Measurements from ENCODE around the gene TMC3.
"Not testable (repeated sequence)": the region's sequence is repeated elsewhere in the genome, so short reads cannot be mapped to it uniquely, and the experiment has no call there.

Gene TMC3

GRCh38 chr15:81384891-81385720, 11.1 kb upstream of the TMC3 start:
- DNase-seq: peak; percentile 7

- no peak for DNase-seq
These were observed 7.7 kb upstream of the TMC3 start for GRCh38 chr15:81381720-81382119.

- DNase-seq: no peak
These were observed 6.7 kb upstream of the TMC3 start for GRCh38 chr15:81380668-81381067.

- no peak for DNase-seq
These were observed 6.2 kb upstream of the TMC3 start for GRCh38 chr15:81380203-81380602.

- DNase-seq: no peak
These were observed 5.3 kb upstream of the TMC3 start for GRCh38 chr15:81379269-81379668.

- no peak for DNase-seq
These were observed 4.4 kb upstream of the TMC3 start for GRCh38 chr15:81378443-81378842.

GRCh38 chr15:81377871-81378270, 3.9 kb upstream of the TMC3 start:
- DNase-seq: no peak

GRCh38 chr15:81376231-81376630, 2.2 kb upstream of the TMC3 start:
- no peak for DNase-seq

- no peak for DNase-seq
These were observed 1.4 kb upstream of the TMC3 start for GRCh38 chr15:81375461-81375860.

GRCh38 chr15:81373176-81373575, 837 bp downstream of the TMC3 start:
- no peak for DNase-seq

GRCh38 chr15:81372575-81372974, 1.4 kb downstream of the TMC3 start:
- no peak for DNase-seq

- DNase-seq: no peak
These were observed 10.1 kb downstream of the TMC3 start for GRCh38 chr15:81363718-81364500.

GRCh38 chr15:81363276-81363675, 10.7 kb downstream of the TMC3 start:
- DNase-seq: no peak

GRCh38 chr15:81362790-81363189, 11.2 kb downstream of the TMC3 start:
- DNase-seq: no peak

GRCh38 chr15:81361891-81362290, 12.1 kb downstream of the TMC3 start:
- DNase-seq: no peak

- no peak for DNase-seq
These were observed 13.5 kb downstream of the TMC3 start for GRCh38 chr15:81360491-81360890.

- no peak for DNase-seq
These were observed 15.8 kb downstream of the TMC3 start for GRCh38 chr15:81358248-81358647.

GRCh38 chr15:81357180-81357686, 16.8 kb downstream of the TMC3 start:
- DNase-seq: no peak

GRCh38 chr15:81356252-81356651, 17.8 kb downstream of the TMC3 start:
- DNase-seq: no peak

- no peak for DNase-seq
These were observed 22.4 kb downstream of the TMC3 start for GRCh38 chr15:81351651-81352050.

- no peak for DNase-seq
These were observed 24.7 kb downstream of the TMC3 start for GRCh38 chr15:81349271-81349670.

- not testable (repeated sequence) for DNase-seq
These were observed 25.3 kb downstream of the TMC3 start for GRCh38 chr15:81348691-81349090.

GRCh38 chr15:81347910-81348309, 26.1 kb downstream of the TMC3 start:
- no peak for DNase-seq

GRCh38 chr15:81346611-81347010, 27.4 kb downstream of the TMC3 start:
- no peak for DNase-seq

Measured in NCI-H2029 treated with DMSO at 0.1 percent for 48 hours (cell line).